K562 (cell line): ENCODE results near the gene SLC25A1. TPM values are rescaled to one million over a fixed set of nuclear protein-coding genes. Genes with fewer than 3 reads are reported as not detected.

Source experiments
- ARHGAP35 ChIP-seq: fragments of 450-650 bp; IDR thresholded peaks from 2 replicates; pipeline ENCODE4 v1.6.1; 2018; ENCODE audit not compliant: partially characterized antibody
- ARID1B ChIP-seq: fragments of 450-650 bp; IDR thresholded peaks from 2 replicates; pipeline ENCODE4 v1.6.1; 2016; ENCODE audit warnings: antibody characterized with exemption, mild to moderate bottlenecking, inconsistent platforms
- CBFA2T2 ChIP-seq: fragments of 450-650 bp; conservative IDR thresholded peaks from 2 replicates; pipeline ENCODE4 v1.6.1; 2017; ENCODE audit warnings: mild to moderate bottlenecking
- ETV6 ChIP-seq, 3 experiments: fragments of 150-350 bp in 1 of 3; sonication (generic) in 1 of 3; formaldehyde crosslinking in 1 of 3; IDR thresholded peaks; 2 replicates each; pipeline versions ENCODE4 v1.6.1 to v1.8.0; 2014 to 2022; ENCODE audit warnings: borderline replicate concordance in 2 of 3, low read depth in 2 of 3, antibody characterized with exemption in 1 of 3, low read length in 1 of 3, mild to moderate bottlenecking in 1 of 3, missing genetic modification reagents in 1 of 3
- MEF2D ChIP-seq: conservative IDR thresholded peaks from 2 replicates; pipeline ENCODE4 v1.6.1; 2016; ENCODE audit warnings: low read depth, missing genetic modification characterization, missing compliant biosample characterization
- MXI1 ChIP-seq: IDR thresholded peaks from 2 replicates; pipeline ENCODE4 v1.6.1; 2011; ENCODE audit warnings: low read depth, mild to moderate bottlenecking, improper control_type of control experiment, low read length
- OTX1 ChIP-seq: fragments of 450-650 bp; formaldehyde crosslinking; IDR thresholded peaks from 2 replicates; pipeline ENCODE4 v1.4.0; 2022; ENCODE audit warnings: mild to moderate bottlenecking
- PHF8 ChIP-seq: fragments of 200-600 bp; sonication (generic); IDR thresholded peaks from 2 replicates; pipeline ENCODE4 v1.6.1; 2012; ENCODE audit warnings: mixed run types, mild to moderate bottlenecking, inconsistent platforms, low read length, moderate library complexity, borderline replicate concordance
- SAP30 ChIP-seq: fragments of 200-600 bp; sonication (generic); IDR thresholded peaks from 2 replicates; pipeline ENCODE4 v1.6.1; 2012; ENCODE audit warnings: borderline replicate concordance, low read depth, mild to moderate bottlenecking, moderate library complexity, low read length, control low read depth, inconsistent platforms; ENCODE audit not compliant: insufficient read depth, poor library complexity, severe bottlenecking
- SMC3 ChIP-seq: conservative IDR thresholded peaks from 2 replicates; pipeline ENCODE4 v1.6.1; 2011; ENCODE audit warnings: low read depth, low read length, improper control_type of control experiment; ENCODE audit not compliant: insufficient read depth
- SP1 ChIP-seq: sonication (generic); formaldehyde crosslinking; IDR thresholded peaks from 2 replicates; pipeline ENCODE4 v1.8.1; 2022; ENCODE audit warnings: mild to moderate bottlenecking, missing genetic modification reagents
- SREBF1 ChIP-seq: fragments of 150-350 bp; IDR thresholded peaks from 2 replicates; pipeline ENCODE4 v1.6.1; 2014; ENCODE audit warnings: antibody characterized with exemption, low read depth, low read length, borderline replicate concordance
- TRIM24 ChIP-seq, 2 experiments: fragments of 450-650 bp; IDR thresholded peaks; 2 replicates each; pipeline ENCODE4 v1.6.1; 2016
- WHSC1 ChIP-seq: IDR thresholded peaks from one replicate; pipeline ENCODE4 v1.6.1; 2012; ENCODE audit warnings: low read length, control low read depth, inconsistent platforms
- ZNF57 ChIP-seq: fragments of 450-650 bp; formaldehyde crosslinking; IDR thresholded peaks from 2 replicates; pipeline ENCODE4 v1.4.0; 2020; ENCODE audit warnings: mild to moderate bottlenecking, moderate library complexity
- ZNF780A ChIP-seq: fragments of 250-450 bp; sonication (Bioruptor Pico); IDR thresholded peaks from 2 replicates; pipeline ENCODE4 v1.5.0; 2021; ENCODE audit warnings: mild to moderate bottlenecking
- polyA plus RNA-seq, 8 experiments: library from polyadenylated mRNA; depleted of rRNA in 4 of 8; stranded (reverse) in 5 of 8; unstranded in 3 of 8; fragments of >200 nt; fragmentation: Nextera tagmentation in 2 of 8; fragmentation: Illumina TruSeq in 1 of 8; extraction: Ambion mirVana in 2 of 8; extraction: Trizol in 1 of 8; gene quantifications; 2 replicates each; pipeline versions ENCODE4 v1.2.1 to v1.2.3, GENCODE V29; 2011 to 2014; ENCODE audit warnings: inconsistent platforms in 1 of 8, missing spikeins in 1 of 8
- total RNA-seq, 7 experiments: library from RNA; depleted of rRNA in 6 of 7; stranded (reverse); fragments of >200 nt in 6 of 7; fragmentation: Illumina TruSeq in 2 of 7; extraction: Trizol in 2 of 7; gene quantifications; 2 replicates each; pipeline versions ENCODE4 v1.2.1 to v1.2.3, GENCODE V29; 2011 to 2021; ENCODE audit warnings: low replicate concordance in 1 of 7
- TF ChIP-seq, protein P1 (sequence below): fragments of 200-800 bp; sonication (Bioruptor generic); IDR thresholded peaks from 2 replicates; pipeline ENCODE4 v1.6.1; 2016; ENCODE audit warnings: missing genetic modification characterization, missing compliant biosample characterization
- TF ChIP-seq, protein P2 (sequence below): sonication (generic); formaldehyde crosslinking; IDR thresholded peaks from 2 replicates; pipeline ENCODE4 v1.8.0; 2022; ENCODE audit warnings: mild to moderate bottlenecking, missing genetic modification reagents
- TF ChIP-seq, protein P3 (sequence below): sonication (generic); formaldehyde crosslinking; IDR thresholded peaks from 2 replicates; pipeline ENCODE4 v1.8.0; 2022; ENCODE audit warnings: mild to moderate bottlenecking, missing genetic modification reagents
- TF ChIP-seq, protein P4 (sequence below): fragments of 450-650 bp; formaldehyde crosslinking; conservative IDR thresholded peaks from 2 replicates; pipeline ENCODE4 v1.4.0; 2022; ENCODE audit warnings: mild to moderate bottlenecking, missing genetic modification characterization

The SLC25A1 gene
- total and polyA plus RNA-seq, 9 of the 15 experiments (the other 6 are each of a cell fraction or from before 2014, with no cell fraction given): 11.0 to 408 (median 110) TPM

DNA sequence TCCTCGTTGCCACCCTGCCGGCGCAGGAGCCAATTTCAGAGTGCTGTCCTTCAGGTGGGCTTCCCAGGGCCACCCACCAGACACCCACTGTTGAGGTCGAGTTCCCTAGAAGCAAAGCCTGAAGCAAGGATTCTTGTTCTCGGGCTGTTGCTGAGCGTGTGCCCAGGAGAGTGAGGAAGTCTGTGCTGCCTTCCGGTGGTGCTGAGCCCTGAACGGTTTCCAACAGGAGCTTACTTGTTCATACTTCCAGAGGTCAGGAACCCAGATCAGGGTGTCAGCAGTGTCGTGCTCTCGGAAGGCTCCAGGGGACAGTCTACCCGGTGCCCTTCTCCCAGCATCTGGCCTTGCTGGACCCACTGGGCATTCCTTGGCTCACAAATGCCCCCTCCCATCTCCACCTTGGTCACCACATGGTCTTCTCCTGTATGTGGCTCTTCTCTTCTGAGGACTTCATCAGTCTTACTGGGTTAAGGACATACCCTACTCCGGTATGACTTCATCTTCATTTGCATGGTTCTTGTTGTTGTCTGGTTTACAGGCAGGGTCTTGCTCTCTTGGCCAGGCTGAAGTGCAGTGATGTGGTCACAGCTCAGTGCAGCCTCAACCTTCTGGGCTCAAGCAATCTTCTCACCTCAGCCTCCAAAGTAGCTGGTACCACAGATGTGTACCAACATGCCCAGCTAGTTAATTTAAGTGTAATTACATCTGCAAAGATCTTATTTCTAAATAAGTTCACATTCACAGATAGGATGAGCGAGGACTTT is 11.2 kb downstream of the SLC25A1 start (continued):
- TF ChIP-seq, protein P1, sequence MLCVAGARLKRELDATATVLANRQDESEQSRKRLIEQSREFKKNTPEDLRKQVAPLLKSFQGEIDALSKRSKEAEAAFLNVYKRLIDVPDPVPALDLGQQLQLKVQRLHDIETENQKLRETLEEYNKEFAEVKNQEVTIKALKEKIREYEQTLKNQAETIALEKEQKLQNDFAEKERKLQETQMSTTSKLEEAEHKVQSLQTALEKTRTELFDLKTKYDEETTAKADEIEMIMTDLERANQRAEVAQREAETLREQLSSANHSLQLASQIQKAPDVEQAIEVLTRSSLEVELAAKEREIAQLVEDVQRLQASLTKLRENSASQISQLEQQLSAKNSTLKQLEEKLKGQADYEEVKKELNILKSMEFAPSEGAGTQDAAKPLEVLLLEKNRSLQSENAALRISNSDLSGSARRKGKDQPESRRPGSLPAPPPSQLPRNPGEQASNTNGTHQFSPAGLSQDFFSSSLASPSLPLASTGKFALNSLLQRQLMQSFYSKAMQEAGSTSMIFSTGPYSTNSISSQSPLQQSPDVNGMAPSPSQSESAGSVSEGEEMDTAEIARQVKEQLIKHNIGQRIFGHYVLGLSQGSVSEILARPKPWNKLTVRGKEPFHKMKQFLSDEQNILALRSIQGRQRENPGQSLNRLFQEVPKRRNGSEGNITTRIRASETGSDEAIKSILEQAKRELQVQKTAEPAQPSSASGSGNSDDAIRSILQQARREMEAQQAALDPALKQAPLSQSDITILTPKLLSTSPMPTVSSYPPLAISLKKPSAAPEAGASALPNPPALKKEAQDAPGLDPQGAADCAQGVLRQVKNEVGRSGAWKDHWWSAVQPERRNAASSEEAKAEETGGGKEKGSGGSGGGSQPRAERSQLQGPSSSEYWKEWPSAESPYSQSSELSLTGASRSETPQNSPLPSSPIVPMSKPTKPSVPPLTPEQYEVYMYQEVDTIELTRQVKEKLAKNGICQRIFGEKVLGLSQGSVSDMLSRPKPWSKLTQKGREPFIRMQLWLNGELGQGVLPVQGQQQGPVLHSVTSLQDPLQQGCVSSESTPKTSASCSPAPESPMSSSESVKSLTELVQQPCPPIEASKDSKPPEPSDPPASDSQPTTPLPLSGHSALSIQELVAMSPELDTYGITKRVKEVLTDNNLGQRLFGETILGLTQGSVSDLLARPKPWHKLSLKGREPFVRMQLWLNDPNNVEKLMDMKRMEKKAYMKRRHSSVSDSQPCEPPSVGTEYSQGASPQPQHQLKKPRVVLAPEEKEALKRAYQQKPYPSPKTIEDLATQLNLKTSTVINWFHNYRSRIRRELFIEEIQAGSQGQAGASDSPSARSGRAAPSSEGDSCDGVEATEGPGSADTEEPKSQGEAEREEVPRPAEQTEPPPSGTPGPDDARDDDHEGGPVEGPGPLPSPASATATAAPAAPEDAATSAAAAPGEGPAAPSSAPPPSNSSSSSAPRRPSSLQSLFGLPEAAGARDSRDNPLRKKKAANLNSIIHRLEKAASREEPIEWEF (CRISPR knock-in tag): no peak
- no peak for TF ChIP-seq PHF8
- TF ChIP-seq SP1 (CRISPR knock-in tag): no peak
- TF ChIP-seq OTX1 (CRISPR knock-in tag): no peak
- no peak for TF ChIP-seq ETV6 (IDR thresholded peaks at IDR 0.05; ENCODE audit: borderline replicate concordance in 1 of 2, low read depth in 2 of 2, low read length in 1 of 2)
- no peak for TF ChIP-seq ETV6 (CRISPR knock-in tag; IDR thresholded peaks at IDR 0.05; ENCODE audit: borderline replicate concordance)
- TF ChIP-seq, protein P2, sequence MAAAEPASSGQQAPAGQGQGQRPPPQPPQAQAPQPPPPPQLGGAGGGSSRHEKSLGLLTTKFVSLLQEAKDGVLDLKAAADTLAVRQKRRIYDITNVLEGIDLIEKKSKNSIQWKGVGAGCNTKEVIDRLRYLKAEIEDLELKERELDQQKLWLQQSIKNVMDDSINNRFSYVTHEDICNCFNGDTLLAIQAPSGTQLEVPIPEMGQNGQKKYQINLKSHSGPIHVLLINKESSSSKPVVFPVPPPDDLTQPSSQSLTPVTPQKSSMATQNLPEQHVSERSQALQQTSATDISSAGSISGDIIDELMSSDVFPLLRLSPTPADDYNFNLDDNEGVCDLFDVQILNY (CRISPR knock-in tag): no peak
- no peak for TF ChIP-seq CBFA2T2
- no peak for TF ChIP-seq ARHGAP35
- no peak for TF ChIP-seq ZNF57 (CRISPR knock-in tag)
- TF ChIP-seq MEF2D (tag): no peak
- no peak for TF ChIP-seq ZNF780A (CRISPR knock-in tag)
- TF ChIP-seq MXI1: no peak
- TF ChIP-seq, protein P3, sequence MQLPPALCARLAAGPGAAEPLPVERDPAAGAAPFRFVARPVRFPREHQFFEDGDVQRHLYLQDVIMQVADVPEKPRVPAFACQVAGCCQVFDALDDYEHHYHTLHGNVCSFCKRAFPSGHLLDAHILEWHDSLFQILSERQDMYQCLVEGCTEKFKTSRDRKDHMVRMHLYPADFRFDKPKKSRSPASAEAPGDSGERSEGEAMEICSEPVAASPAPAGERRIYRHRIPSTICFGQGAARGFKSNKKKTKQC (CRISPR knock-in tag): no peak
- no peak for TF ChIP-seq ARID1B
- TF ChIP-seq SREBF1: no peak
- TF ChIP-seq TRIM24 (IDR thresholded peaks at IDR 0.05): no peak
- TF ChIP-seq SMC3: no peak
- no peak for TF ChIP-seq SAP30
- TF ChIP-seq WHSC1: no peak
- TF ChIP-seq, protein P4, sequence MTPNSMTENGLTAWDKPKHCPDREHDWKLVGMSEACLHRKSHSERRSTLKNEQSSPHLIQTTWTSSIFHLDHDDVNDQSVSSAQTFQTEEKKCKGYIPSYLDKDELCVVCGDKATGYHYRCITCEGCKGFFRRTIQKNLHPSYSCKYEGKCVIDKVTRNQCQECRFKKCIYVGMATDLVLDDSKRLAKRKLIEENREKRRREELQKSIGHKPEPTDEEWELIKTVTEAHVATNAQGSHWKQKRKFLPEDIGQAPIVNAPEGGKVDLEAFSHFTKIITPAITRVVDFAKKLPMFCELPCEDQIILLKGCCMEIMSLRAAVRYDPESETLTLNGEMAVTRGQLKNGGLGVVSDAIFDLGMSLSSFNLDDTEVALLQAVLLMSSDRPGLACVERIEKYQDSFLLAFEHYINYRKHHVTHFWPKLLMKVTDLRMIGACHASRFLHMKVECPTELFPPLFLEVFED (CRISPR knock-in tag): no peak
